K562 (cell line): ENCODE data around the gene MS4A4E. TPM values are rescaled to one million over a fixed set of nuclear protein-coding genes. Genes with fewer than 3 reads are reported as not detected.

Source experiments
- ATAC-seq: fragments of 200-7000 bp; cut with Tn5 transposase; 3 replicates; pipeline ENCODE4 v1.9.1; 2020; ENCODE audit warnings: moderate library complexity
- BruUV-seq: library from RNA; stranded (reverse); fragments of 400-500 nt; replicated peaks from 2 replicates; lab custom pipeline; 2021; lab: Mats Ljungman, UMichigan
- CTCF ChIA-PET: fragments of 300-600 bp; formaldehyde crosslinking; extraction: SDS; loops from one replicate; lab custom pipeline; 2021; ENCODE audit warnings: low intra/inter-chr PET ratio; lab: Yijun Ruan, JAX
- POLR2A ChIA-PET: fragments of 300-600, 350-650 bp; sonication (Branson Sonifier 250); formaldehyde crosslinking; extraction: SDS; loops from one replicate; lab custom pipeline; 2021; ENCODE audit warnings: antibody characterized with exemption, inconsistent platforms; lab: Yijun Ruan, JAX
- DNase-seq, 4 experiments: peaks; one replicate each; pipeline versions ENCODE4 v3.0.0 to v3.0.0-alpha.2; 2011 to 2018; ENCODE audit warnings: low spot score in 3 of 4, mixed read lengths in 3 of 4; ENCODE audit errors: extremely low read depth in 1 of 4
- FAIRE-seq: peaks from 2 replicates; lab custom pipeline; 2011; peaks lifted over from hg19 to GRCh38; lab: Jason Lieb, UNC
- H2AFZ ChIP-seq: 2 replicates; pipeline ENCODE4 v1.6.0; 2011; ENCODE audit warnings: low read depth, low read length, control low read depth, inconsistent platforms
- H3K27ac ChIP-seq: fragments of 200-600 bp; 3 replicates; pipeline ENCODE4 v1.8.0; 2011; ENCODE audit warnings: low read depth, mild to moderate bottlenecking, control low read depth, inconsistent platforms, low read length, moderate library complexity, mixed read lengths; ENCODE audit errors: extremely low read depth
- H3K27me3 ChIP-seq, 2 experiments: fragments of 300-600 bp in 1 of 2; 2 replicates in 1 of 2; 3 replicates in 1 of 2; pipeline versions ENCODE4 v1.6.0 to v1.8.0; 2011; ENCODE audit warnings: inconsistent platforms in 2 of 2, low read length in 2 of 2, mild to moderate bottlenecking in 1 of 2, mixed read lengths in 1 of 2, moderate library complexity in 1 of 2; ENCODE audit not compliant: control insufficient read depth in 2 of 2, insufficient read depth in 2 of 2
- H3K36me3 ChIP-seq: fragments of 300-600 bp; 3 replicates; pipeline ENCODE4 v1.8.0; 2011; ENCODE audit warnings: mild to moderate bottlenecking, low read length, inconsistent platforms; ENCODE audit not compliant: control insufficient read depth, insufficient read depth
- H3K4me1 ChIP-seq, 2 experiments: fragments of 200-600 bp in 1 of 2; replicated peaks in 1 of 2; 2 replicates in 1 of 2; 3 replicates in 1 of 2; pipeline versions ENCODE4 v1.5.1 to v1.8.0; 2011; ENCODE audit warnings: inconsistent platforms in 2 of 2, low read length in 2 of 2, mild to moderate bottlenecking in 1 of 2, mixed read lengths in 1 of 2, moderate library complexity in 1 of 2; ENCODE audit not compliant: control insufficient read depth in 2 of 2, insufficient read depth in 2 of 2
- H3K4me2 ChIP-seq: 2 replicates; pipeline ENCODE4 v1.6.1; 2011; ENCODE audit warnings: low read length, control low read depth, inconsistent platforms, mixed read lengths; ENCODE audit not compliant: insufficient read depth
- H3K4me3 ChIP-seq: fragments of 200-600 bp; sonication (generic), shearing (Covaris generic); 2 replicates; pipeline ENCODE4 v1.5.1; 2016; ENCODE audit warnings: control low read depth, inconsistent platforms
- H3K79me2 ChIP-seq: fragments of 200-600 bp; 3 replicates; pipeline ENCODE4 v1.8.0; 2011; ENCODE audit warnings: low read length, inconsistent platforms; ENCODE audit not compliant: control insufficient read depth, insufficient read depth
- H3K9ac ChIP-seq, 2 experiments: 2 replicates each; pipeline versions ENCODE4 v1.6.0 to v1.6.1; 2011; ENCODE audit warnings: low read depth in 2 of 2, low read length in 2 of 2, control low read depth in 1 of 2, inconsistent platforms in 1 of 2, mild to moderate bottlenecking in 1 of 2, mixed read lengths in 1 of 2; ENCODE audit not compliant: insufficient read depth in 1 of 2
- H3K9me1 ChIP-seq: one replicate; pipeline ENCODE4 v1.6.0; 2011; ENCODE audit warnings: inconsistent platforms, mild to moderate bottlenecking, low read length, moderate library complexity; ENCODE audit not compliant: control insufficient read depth, insufficient read depth
- H3K9me3 ChIP-seq: replicated peaks from 2 replicates; pipeline ENCODE4 v1.5.1; 2011; ENCODE audit warnings: low read depth, low read length, inconsistent platforms; ENCODE audit not compliant: control insufficient read depth, insufficient read depth
- H4K20me1 ChIP-seq: replicated peaks from 2 replicates; pipeline ENCODE4 v1.6.1; 2011; ENCODE audit warnings: low read length, inconsistent platforms, mixed read lengths; ENCODE audit not compliant: control insufficient read depth, insufficient read depth
- ESRRB ChIP-seq: fragments of 250-450 bp; sonication (Bioruptor Pico); IDR thresholded peaks from 2 replicates; pipeline ENCODE4 v1.5.0; 2020; ENCODE audit warnings: mild to moderate bottlenecking, moderate library complexity, borderline replicate concordance
- FOXM1 ChIP-seq, 2 experiments: fragments of 450-650 bp in 1 of 2; sonication (generic) in 1 of 2; formaldehyde crosslinking in 1 of 2; IDR thresholded peaks; 2 replicates each; pipeline versions ENCODE4 v1.6.1 to v1.9.0; 2017 to 2022; ENCODE audit warnings: low read depth in 2 of 2, mild to moderate bottlenecking in 2 of 2, missing genetic modification reagents in 1 of 2, moderate library complexity in 1 of 2
- GABPA ChIP-seq: fragments of 200-800 bp; sonication (Bioruptor generic); conservative IDR thresholded peaks from 2 replicates; pipeline ENCODE4 v1.6.1; 2016; ENCODE audit warnings: low read depth, missing genetic modification characterization, missing compliant biosample characterization
- JUNB ChIP-seq: fragments of 450-650 bp; formaldehyde crosslinking; conservative IDR thresholded peaks from 2 replicates; pipeline ENCODE4 v1.4.0; 2020; ENCODE audit warnings: mild to moderate bottlenecking
- SPI1 ChIP-seq: IDR thresholded peaks from 2 replicates; pipeline ENCODE4 v1.6.1; 2011; ENCODE audit warnings: low read depth, low read length, control low read depth, borderline replicate concordance
- TBP ChIP-seq: optimal IDR thresholded peaks from 2 replicates; pipeline ENCODE3; 2011; ENCODE audit warnings: low read depth, low read length, improper control_type of control experiment
- WGBS: fragments of 100-300 bp; shearing (Covaris generic); methylation state at CpG from one replicate; pipeline ENCODE4 v1.1.6; 2016; ENCODE audit warnings: low coverage, mixed read lengths; ENCODE audit not compliant: insufficient coverage; ENCODE audit errors: missing lambda C conversion rate; 5-methylcytosine and 5-hydroxymethylcytosine counted together
- in situ Hi-C: fragments of 300-500 bp; cut with MboI; formaldehyde crosslinking; loops from 4 replicates; pipeline ENCODE4 v1.15.0; 2018; ENCODE audit warnings: inconsistent platforms, mixed read lengths
- intact Hi-C: fragments of 100-400 bp; cut with micrococcal nuclease; formaldehyde crosslinking; loops from 2 replicates; pipeline ENCODE4 v1.14.2; 2022
- polyA plus RNA-seq, 8 experiments: library from polyadenylated mRNA; depleted of rRNA in 4 of 8; stranded (reverse) in 5 of 8; unstranded in 3 of 8; fragments of >200 nt; fragmentation: Nextera tagmentation in 2 of 8; fragmentation: Illumina TruSeq in 1 of 8; extraction: Ambion mirVana in 2 of 8; extraction: Trizol in 1 of 8; gene quantifications; 2 replicates each; pipeline versions ENCODE4 v1.2.1 to v1.2.3, GENCODE V29; 2011 to 2014; ENCODE audit warnings: inconsistent platforms in 1 of 8, missing spikeins in 1 of 8
- total RNA-seq, 7 experiments: library from RNA; depleted of rRNA in 6 of 7; stranded (reverse); fragments of >200 nt in 6 of 7; fragmentation: Illumina TruSeq in 2 of 7; extraction: Trizol in 2 of 7; gene quantifications; 2 replicates each; pipeline versions ENCODE4 v1.2.1 to v1.2.3, GENCODE V29; 2011 to 2021; ENCODE audit warnings: low replicate concordance in 1 of 7

The MS4A4E gene
- total and polyA plus RNA-seq, 9 of the 15 experiments (the other 6 are each of a cell fraction or from before 2014, with no cell fraction given): 0.11 to 0.81 (median 0.36) TPM; not detected in 2

- in situ Hi-C loops: no loop called here
- Histone ChIP-seq H3K36me3 (no peaks in the 10 kb centered on the region), H3K27ac (no peak within 1 kb of the TSS; the same call in 2 of the 3 replicates), H3K27me3 (no peaks in the 10 kb centered on the region), H3K4me3 (no peak within 1 kb of the TSS), H3K4me1 (peaks cover 3 to 23% of the 10 kb centered on the region in 2 experiments; a peak in 2 of 5 replicates), H4K20me1 (no peaks in the 10 kb centered on the region)
- ATAC-seq (no peak), FAIRE-seq (no peak)
- intact Hi-C loops: no loop called here
- POLR2A ChIA-PET: no interaction called here
- no TSS peak for BruUV-seq
- no peak for TF ChIP-seq JUNB (CRISPR knock-in tag)
- peak; percentile 21; the same call in 1 of the 2 replicates for TF ChIP-seq SPI1
- TF ChIP-seq, all 486 proteins: peak for 1
- Histone ChIP-seq H3K9me1 (no peaks in the 10 kb centered on the region), H3K9me3 (peaks cover 3% of the 10 kb centered on the region; the same call in 1 of the 2 replicates), H3K4me2 (no peak within 1 kb of the TSS), H3K9ac (no peak within 1 kb of the TSS), H2AFZ (peak within 1 kb of the TSS; percentile 82), H3K79me2 (no peaks in the 10 kb centered on the region)
- WGBS: 60% methylated on average over 10 of the region's 10 CpGs
- DNase-seq: no peak
- CTCF ChIA-PET: no interaction called here
These were observed 60.2 kb downstream of the MS4A4E start, which contains the start of gene MS4A6A for GRCh38 chr11:60182541-60183330. TSS of gene MS4A6A (minus strand) at chr11:60183083. CDS start at chr11:60181727, 1,356 bp downstream.

GRCh38 chr11:60175860-60176275 is 67.1 kb downstream of the MS4A4E start:
- intact Hi-C loops: no loop called here
- POLR2A ChIA-PET: no interaction called here
- no peak for TF ChIP-seq ESRRB
- TF ChIP-seq GABPA (tag): no peak
- no peak for TF ChIP-seq TBP
- no peak for TF ChIP-seq FOXM1 (IDR thresholded peaks at IDR 0.05; ENCODE audit: low read depth)
- no peak for TF ChIP-seq FOXM1 (CRISPR knock-in tag; IDR thresholded peaks at IDR 0.05; ENCODE audit: low read depth)
- in situ Hi-C loops: no loop called here
- WGBS: 82% methylated on average over 5 of the region's 5 CpGs
- Histone ChIP-seq H3K9me1 (no peaks in the 10 kb centered on the region), H3K4me2 (no peak overlapping the region), H3K36me3 (no peaks in the 10 kb centered on the region), H3K79me2 (no peaks in the 10 kb centered on the region), H3K27ac (no peak overlapping the region), H2AFZ (no peak overlapping the region), H3K9ac (no peak overlapping the region), H3K4me1 (no peaks in the 10 kb centered on the region; a peak in 1 of 5 replicates), H3K27me3 (no peaks in the 10 kb centered on the region), H3K9me3 (no peaks in the 10 kb centered on the region), H4K20me1 (no peaks in the 10 kb centered on the region), H3K4me3 (no peak overlapping the region)
- CTCF ChIA-PET: no interaction called here
- no TSS peak for BruUV-seq
- FAIRE-seq (no peak), ATAC-seq (no peak), DNase-seq (no peak)
